Neural progenitor cell (in vitro differentiated cells): ENCODE results near the gene OTULIN. TPM values are rescaled to one million over a fixed set of nuclear protein-coding genes. Genes with fewer than 3 reads are reported as not detected.

Source experiments
- DNase-seq: peaks from one replicate; pipeline ENCODE4 v3.0.0-alpha.2; 2016; ENCODE audit warnings: low spot score
- H2AFZ ChIP-seq: fragments of 200-600 bp; sonication (generic); replicated peaks from 2 replicates; pipeline ENCODE4 v1.6.1; 2016; ENCODE audit warnings: antibody characterized with exemption
- H3F3A ChIP-seq: fragments of 200-600 bp; sonication (generic); 2 replicates; pipeline ENCODE4 v1.6.1; 2016; ENCODE audit warnings: antibody characterized with exemption, low read depth
- H3K27ac ChIP-seq: fragments of 200-600 bp; sonication (generic); 2 replicates; pipeline ENCODE4 v1.5.1; 2016; ENCODE audit warnings: mild to moderate bottlenecking
- H3K27me3 ChIP-seq: fragments of 200-600 bp; sonication (generic); 2 replicates; pipeline ENCODE4 v1.6.1; 2016; ENCODE audit warnings: mild to moderate bottlenecking, moderate library complexity
- H3K36me3 ChIP-seq: fragments of 200-600 bp; sonication (generic); 2 replicates; pipeline ENCODE4 v1.5.1; 2016
- H3K4me1 ChIP-seq: fragments of 200-600 bp; sonication (generic); 2 replicates; pipeline ENCODE4 v1.6.1; 2016; ENCODE audit warnings: mixed run types
- H3K4me2 ChIP-seq: fragments of 200-600 bp; sonication (generic); 2 replicates; pipeline ENCODE4 v1.6.1; 2016
- H3K4me3 ChIP-seq: fragments of 200-600 bp; sonication (generic); 2 replicates; pipeline ENCODE4 v1.5.1; 2016
- H3K79me2 ChIP-seq: fragments of 200-600 bp; sonication (generic); 2 replicates; pipeline ENCODE4 v1.6.1; 2016; ENCODE audit warnings: low read depth
- H3K9ac ChIP-seq: fragments of 200-600 bp; sonication (generic); 2 replicates; pipeline ENCODE4 v1.6.1; 2016
- H3K9me3 ChIP-seq: fragments of 200-600 bp; sonication (generic); 2 replicates; pipeline ENCODE4 v1.5.1; 2016; ENCODE audit warnings: low read depth
- H4K20me1 ChIP-seq: fragments of 200-600 bp; sonication (generic); 2 replicates; pipeline ENCODE4 v1.6.1; 2016; ENCODE audit warnings: low read depth
- H3K27ac Mint-ChIP-seq: 3 replicates; pipeline ENCODE4 v1.8.0; 2021; ENCODE audit warnings: mixed read lengths
- H3K27me3 Mint-ChIP-seq: 2 replicates; pipeline ENCODE4 v1.8.0; 2022; ENCODE audit warnings: low read depth, mild to moderate bottlenecking, inconsistent platforms, moderate library complexity, mixed read lengths; ENCODE audit not compliant: insufficient read depth
- H3K36me3 Mint-ChIP-seq: 3 replicates; pipeline ENCODE4 v1.8.0; 2021; ENCODE audit warnings: mixed read lengths
- H3K4me1 Mint-ChIP-seq: 3 replicates; pipeline ENCODE4 v1.8.0; 2021; ENCODE audit warnings: mixed read lengths
- H3K4me3 Mint-ChIP-seq: 3 replicates; pipeline ENCODE4 v1.8.0; 2021; ENCODE audit warnings: mild to moderate bottlenecking, moderate library complexity, mixed read lengths
- H3K9me3 Mint-ChIP-seq: 3 replicates; pipeline ENCODE4 v1.8.0; 2020; ENCODE audit warnings: mixed read lengths
- EZH2 ChIP-seq: fragments of 200-600 bp; sonication (generic); IDR thresholded peaks from 2 replicates; pipeline ENCODE4 v1.6.1; 2017; ENCODE audit warnings: antibody characterized with exemption, mild to moderate bottlenecking, moderate library complexity
- EZH2phosphoT487 ChIP-seq: fragments of 200-600 bp; sonication (generic); IDR thresholded peaks from 2 replicates; pipeline ENCODE4 v1.6.1; 2017; ENCODE audit warnings: antibody characterized with exemption
- total RNA-seq: library from RNA; depleted of rRNA; stranded (reverse); fragments of >200 nt; gene quantifications from 2 replicates; pipeline ENCODE4 v1.2.3, GENCODE V29; 2015; ENCODE audit warnings: low replicate concordance
- TF ChIP-seq, protein P1 (sequence below): fragments of 200-600 bp; sonication (generic); IDR thresholded peaks from 2 replicates; pipeline ENCODE4 v1.5.1; 2017; ENCODE audit warnings: antibody characterized with exemption, mild to moderate bottlenecking

OTULIN gene
- total RNA-seq, 1 donor from 2014 or later: 23.1 TPM

DNA sequence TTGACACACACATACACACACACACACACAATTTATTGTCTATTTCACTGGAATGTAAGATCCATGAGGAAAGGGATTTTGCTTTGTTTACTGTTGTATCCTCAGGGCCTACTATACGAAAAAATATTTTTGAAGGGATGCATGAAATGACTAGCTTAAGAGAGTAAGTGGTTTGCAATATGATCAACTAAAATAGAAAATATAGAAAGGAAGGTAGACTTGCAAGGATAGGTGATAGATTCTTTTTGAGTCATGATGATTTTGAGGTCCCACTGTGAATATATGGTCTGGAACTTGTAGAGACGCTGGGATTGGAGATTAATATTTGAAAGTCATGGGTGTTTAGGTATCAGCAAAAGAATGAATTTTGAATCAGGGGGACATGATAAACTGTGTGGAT, 28.9 kb upstream of the OTULIN start:
- Mint-ChIP-seq H3K36me3 (no peaks in the 10 kb centered on the region), H3K9me3 (no peaks in the 10 kb centered on the region), H3K4me1 (no peaks in the 10 kb centered on the region), H3K27ac (no peak overlapping the region), H3K27me3 (peaks cover 5% of the 10 kb centered on the region), H3K4me3 (no peak overlapping the region)
- H4K20me1 ChIP-seq: no peaks in the 10 kb centered on the region
- no peak overlapping the region for H3K9ac ChIP-seq
- H2AFZ ChIP-seq: no peak overlapping the region
- H3K79me2 ChIP-seq: no peaks in the 10 kb centered on the region
- H3K4me3 ChIP-seq: no peak overlapping the region
- no peak overlapping the region for H3K27ac ChIP-seq
- no peaks in the 10 kb centered on the region for H3K4me1 ChIP-seq
- H3K4me2 ChIP-seq: no peak overlapping the region
- no peaks in the 10 kb centered on the region for H3F3A ChIP-seq
- H3K27me3 ChIP-seq: no peaks in the 10 kb centered on the region
- TF ChIP-seq EZH2phosphoT487 (no peak), EZH2 (no peak)
- TF ChIP-seq, protein P1, sequence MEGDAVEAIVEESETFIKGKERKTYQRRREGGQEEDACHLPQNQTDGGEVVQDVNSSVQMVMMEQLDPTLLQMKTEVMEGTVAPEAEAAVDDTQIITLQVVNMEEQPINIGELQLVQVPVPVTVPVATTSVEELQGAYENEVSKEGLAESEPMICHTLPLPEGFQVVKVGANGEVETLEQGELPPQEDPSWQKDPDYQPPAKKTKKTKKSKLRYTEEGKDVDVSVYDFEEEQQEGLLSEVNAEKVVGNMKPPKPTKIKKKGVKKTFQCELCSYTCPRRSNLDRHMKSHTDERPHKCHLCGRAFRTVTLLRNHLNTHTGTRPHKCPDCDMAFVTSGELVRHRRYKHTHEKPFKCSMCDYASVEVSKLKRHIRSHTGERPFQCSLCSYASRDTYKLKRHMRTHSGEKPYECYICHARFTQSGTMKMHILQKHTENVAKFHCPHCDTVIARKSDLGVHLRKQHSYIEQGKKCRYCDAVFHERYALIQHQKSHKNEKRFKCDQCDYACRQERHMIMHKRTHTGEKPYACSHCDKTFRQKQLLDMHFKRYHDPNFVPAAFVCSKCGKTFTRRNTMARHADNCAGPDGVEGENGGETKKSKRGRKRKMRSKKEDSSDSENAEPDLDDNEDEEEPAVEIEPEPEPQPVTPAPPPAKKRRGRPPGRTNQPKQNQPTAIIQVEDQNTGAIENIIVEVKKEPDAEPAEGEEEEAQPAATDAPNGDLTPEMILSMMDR: no peak
- no peak for DNase-seq
- no peaks in the 10 kb centered on the region for H3K36me3 ChIP-seq
- no peaks in the 10 kb centered on the region for H3K9me3 ChIP-seq

DNA sequence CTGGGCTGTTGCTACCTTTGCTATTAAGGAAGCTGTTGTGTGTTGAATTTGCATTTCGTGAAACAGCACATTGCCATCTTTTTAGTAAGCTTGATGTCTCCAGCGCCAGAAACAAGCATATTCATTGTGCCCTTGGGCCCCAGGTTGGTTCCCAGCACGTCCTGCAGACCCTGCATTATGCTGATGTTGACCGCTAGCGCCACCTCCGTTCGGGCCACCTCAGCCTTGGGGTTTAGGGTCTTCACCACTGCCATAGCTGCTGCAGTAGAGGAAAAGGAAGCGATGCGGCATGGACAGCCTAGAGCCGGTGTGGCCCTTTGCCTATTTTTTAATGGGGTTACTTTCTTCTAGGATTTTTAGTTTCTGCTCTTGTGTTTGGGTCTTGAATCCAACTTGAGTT, 23.8 kb upstream of the OTULIN start:
- Histone ChIP-seq H3K79me2 (no peaks in the 10 kb centered on the region), H3F3A (no peaks in the 10 kb centered on the region), H3K4me2 (no peak overlapping the region), H3K9me3 (no peaks in the 10 kb centered on the region), H3K4me3 (no peak overlapping the region), H3K27ac (no peak overlapping the region), H2AFZ (no peak overlapping the region), H3K9ac (no peak overlapping the region), H3K36me3 (no peaks in the 10 kb centered on the region), H4K20me1 (no peaks in the 10 kb centered on the region), H3K27me3 (no peaks in the 10 kb centered on the region), H3K4me1 (no peaks in the 10 kb centered on the region)
- Mint-ChIP-seq H3K9me3 (no peaks in the 10 kb centered on the region), H3K36me3 (no peaks in the 10 kb centered on the region), H3K27ac (no peak overlapping the region), H3K27me3 (no peaks in the 10 kb centered on the region), H3K4me1 (no peaks in the 10 kb centered on the region), H3K4me3 (no peak overlapping the region)
- no peak for DNase-seq
- TF ChIP-seq EZH2 (no peak), EZH2phosphoT487 (no peak)
- TF ChIP-seq, protein P1: no peak

- Mint-ChIP-seq H3K27me3 (no peaks in the 10 kb centered on the region), H3K27ac (no peak overlapping the region), H3K36me3 (no peaks in the 10 kb centered on the region), H3K4me1 (no peaks in the 10 kb centered on the region), H3K9me3 (no peaks in the 10 kb centered on the region), H3K4me3 (no peak overlapping the region)
- TF ChIP-seq EZH2 (no peak), EZH2phosphoT487 (no peak)
- TF ChIP-seq, protein P1: no peak
- Histone ChIP-seq H3K79me2 (no peaks in the 10 kb centered on the region), H3K36me3 (no peaks in the 10 kb centered on the region), H3K4me2 (no peak overlapping the region), H3K4me3 (no peak overlapping the region), H2AFZ (no peak overlapping the region), H4K20me1 (no peaks in the 10 kb centered on the region), H3K27ac (no peak overlapping the region), H3F3A (no peaks in the 10 kb centered on the region), H3K9ac (no peak overlapping the region), H3K9me3 (no peaks in the 10 kb centered on the region), H3K27me3 (no peaks in the 10 kb centered on the region), H3K4me1 (no peaks in the 10 kb centered on the region)
- no peak for DNase-seq
Observed at GRCh38 chr5:14644623-14645237, 19.8 kb upstream of the OTULIN start.
